DOHH2 (cell line): ENCODE results near the gene COPS8.

Experiments
- CTCF ChIP-seq: fragments of 200-600 bp; sonication (generic); IDR thresholded peaks from one replicate; pipeline ENCODE4 v1.5.1; 2014; ENCODE audit warnings: antibody characterized with exemption, mild to moderate bottlenecking, low read depth, low read length; ENCODE audit not compliant: poor library complexity, severe bottlenecking
- EZH2phosphoT487 ChIP-seq: fragments of 200-600 bp; sonication (generic); IDR thresholded peaks from 2 replicates; pipeline ENCODE4 v1.6.1; 2017; ENCODE audit warnings: borderline replicate concordance, mild to moderate bottlenecking, antibody characterized with exemption, low read length, moderate library complexity, mixed read lengths

GRCh38 chr2:237073552-237073951 lies 12.1 kb upstream of the COPS8 start:
- TF ChIP-seq CTCF (no peak), EZH2phosphoT487 (no peak)
